Measurements from ENCODE around the gene SEPTIN1. TPM values are rescaled to one million over a fixed set of nuclear protein-coding genes. Genes with fewer than 3 reads are reported as not detected.

The SEPTIN1 gene
- total and polyA plus RNA-seq, 2 donors (not counting 1 experiment from before 2014, with no cell fraction given) = 0.17 TPM; not detected in 1

- Histone ChIP-seq H3K79me2 (ENCODE audit: control insufficient read depth, insufficient read depth, low read length) (peaks cover 2% of the 10 kb centered on the region), H3K4me2 (ENCODE audit: extremely low read depth, insufficient read depth, low read length) (no peak overlapping the region), H3K27me3 (ENCODE audit: control insufficient read depth, insufficient read depth, low read length) (no peaks in the 10 kb centered on the region), H3K4me3 (replicated peaks in 1 of 4; ENCODE audit: control extremely low read depth in 1 of 4, insufficient read depth in 1 of 4, low read depth in 3 of 4, low read length in 4 of 4) (no peak overlapping the region), H3K9me3 (ENCODE audit: control insufficient read depth, insufficient read depth, low read depth, low read length) (no peaks in the 10 kb centered on the region), H3K27ac (ENCODE audit: insufficient read depth, low read length) (no peak overlapping the region), H3K9ac (ENCODE audit: insufficient read depth, low read length) (no peak overlapping the region), H3K4me1 (ENCODE audit: control insufficient read depth, extremely low read depth, insufficient read depth, low read length) (peaks cover under 1% of the 10 kb centered on the region), H3K36me3 (ENCODE audit: control insufficient read depth, insufficient read depth, low read length) (peaks cover 2% of the 10 kb centered on the region), H4K20me1 (ENCODE audit: control insufficient read depth, extremely low read depth, insufficient read depth, low read length) (no peaks in the 10 kb centered on the region), H2AFZ (ENCODE audit: low read length) (no peak overlapping the region)
- TF ChIP-seq, protein P1, sequence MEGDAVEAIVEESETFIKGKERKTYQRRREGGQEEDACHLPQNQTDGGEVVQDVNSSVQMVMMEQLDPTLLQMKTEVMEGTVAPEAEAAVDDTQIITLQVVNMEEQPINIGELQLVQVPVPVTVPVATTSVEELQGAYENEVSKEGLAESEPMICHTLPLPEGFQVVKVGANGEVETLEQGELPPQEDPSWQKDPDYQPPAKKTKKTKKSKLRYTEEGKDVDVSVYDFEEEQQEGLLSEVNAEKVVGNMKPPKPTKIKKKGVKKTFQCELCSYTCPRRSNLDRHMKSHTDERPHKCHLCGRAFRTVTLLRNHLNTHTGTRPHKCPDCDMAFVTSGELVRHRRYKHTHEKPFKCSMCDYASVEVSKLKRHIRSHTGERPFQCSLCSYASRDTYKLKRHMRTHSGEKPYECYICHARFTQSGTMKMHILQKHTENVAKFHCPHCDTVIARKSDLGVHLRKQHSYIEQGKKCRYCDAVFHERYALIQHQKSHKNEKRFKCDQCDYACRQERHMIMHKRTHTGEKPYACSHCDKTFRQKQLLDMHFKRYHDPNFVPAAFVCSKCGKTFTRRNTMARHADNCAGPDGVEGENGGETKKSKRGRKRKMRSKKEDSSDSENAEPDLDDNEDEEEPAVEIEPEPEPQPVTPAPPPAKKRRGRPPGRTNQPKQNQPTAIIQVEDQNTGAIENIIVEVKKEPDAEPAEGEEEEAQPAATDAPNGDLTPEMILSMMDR (conservative IDR thresholded peaks at IDR 0.05 in 1 of 2, IDR thresholded peaks at IDR 0.05 in 1 of 2; ENCODE audit: low read depth in 1 of 2, low read length in 2 of 2) = no peak
- TF ChIP-seq EZH2 (IDR thresholded peaks at IDR 0.05; ENCODE audit: low read length, missing control alignments) = no peak
- DNase-seq (ENCODE audit: low read depth in 2 of 2) = no peak
These were observed 30.9 kb upstream of the SEPTIN1 start for GRCh38 chr16:30413112-30413806.

- Histone ChIP-seq H3K9me3 (ENCODE audit: control insufficient read depth, insufficient read depth, low read depth, low read length) (no peaks in the 10 kb centered on the region), H3K4me3 (replicated peaks in 1 of 4; ENCODE audit: control extremely low read depth in 1 of 4, insufficient read depth in 1 of 4, low read depth in 3 of 4, low read length in 4 of 4) (peak overlapping the region in 1 of 4 experiments; percentile 2), H4K20me1 (ENCODE audit: control insufficient read depth, extremely low read depth, insufficient read depth, low read length) (no peaks in the 10 kb centered on the region)
These were observed 27.0 kb upstream of the SEPTIN1 start for GRCh38 chr16:30409125-30410060.

More at GRCh38 chr16:30409125-30410060, 27.0 kb upstream of the SEPTIN1 start:
- no peak for TF ChIP-seq EZH2 (IDR thresholded peaks at IDR 0.05; ENCODE audit: low read length, missing control alignments)
- TF ChIP-seq, protein P1 (conservative IDR thresholded peaks at IDR 0.05 in 1 of 2, IDR thresholded peaks at IDR 0.05 in 1 of 2; ENCODE audit: low read depth in 1 of 2, low read length in 2 of 2) = peak; percentile 97
- Histone ChIP-seq H2AFZ (ENCODE audit: low read length) (no peak overlapping the region), H3K79me2 (ENCODE audit: control insufficient read depth, insufficient read depth, low read length) (peaks cover 5% of the 10 kb centered on the region), H3K27me3 (ENCODE audit: control insufficient read depth, insufficient read depth, low read length) (no peaks in the 10 kb centered on the region), H3K4me2 (ENCODE audit: extremely low read depth, insufficient read depth, low read length) (peak overlapping the region; percentile 48), H3K36me3 (ENCODE audit: control insufficient read depth, insufficient read depth, low read length) (peaks cover 2% of the 10 kb centered on the region), H3K4me1 (ENCODE audit: control insufficient read depth, extremely low read depth, insufficient read depth, low read length) (peaks cover 4% of the 10 kb centered on the region), H3K9ac (ENCODE audit: insufficient read depth, low read length) (peak overlapping the region; percentile 23), H3K27ac (ENCODE audit: insufficient read depth, low read length) (no peak overlapping the region)
- peak; percentile 70 to 83 for DNase-seq (ENCODE audit: low read depth in 2 of 2)

Data from fibroblast of lung (primary cell).